HFFc6 (cell line): Measurements from ENCODE around the gene D2HGDH. TPM values are rescaled to one million over a fixed set of nuclear protein-coding genes. Genes with fewer than 3 reads are reported as not detected.

Experiments
- DNase-seq: peaks from one replicate; pipeline ENCODE4 v3.0.0-alpha.2; 2018
- H3K27ac Mint-ChIP-seq: 2 replicates; pipeline ENCODE4 v1.8.0; 2020; ENCODE audit warnings: mild to moderate bottlenecking, mixed read lengths
- H3K27me3 Mint-ChIP-seq: 2 replicates; pipeline ENCODE4 v1.8.0; 2021; ENCODE audit warnings: mild to moderate bottlenecking, moderate library complexity, mixed read lengths; ENCODE audit not compliant: insufficient read depth
- H3K36me3 Mint-ChIP-seq: 2 replicates; pipeline ENCODE4 v1.8.0; 2021; ENCODE audit warnings: low read depth, mixed read lengths
- H3K4me1 Mint-ChIP-seq: 2 replicates; pipeline ENCODE4 v1.8.0; 2020; ENCODE audit warnings: low read depth, mixed read lengths
- H3K4me3 Mint-ChIP-seq: 2 replicates; pipeline ENCODE4 v1.8.0; 2020; ENCODE audit warnings: mild to moderate bottlenecking, moderate library complexity, mixed read lengths
- H3K9me3 Mint-ChIP-seq: 2 replicates; pipeline ENCODE4 v1.8.0; 2020; ENCODE audit warnings: mild to moderate bottlenecking, mixed read lengths
- CTCF ChIP-seq: fragments of 200-600 bp; sonication (generic); IDR thresholded peaks from 2 replicates; pipeline ENCODE4 v1.5.0; 2021; ENCODE audit warnings: antibody characterized with exemption, mild to moderate bottlenecking
- total RNA-seq, 6 experiments: library from RNA; stranded (reverse); fragmentation: NEBNext Ultra II Directional; extraction: Animal tissue kit (Norgen Biotek cat#: 25700); gene quantifications; 2 replicates in 1 of 6; 3 replicates in 5 of 6; pipeline ENCODE4 v1.2.3, GENCODE V29; 2021

The D2HGDH gene
- total RNA-seq, 6 experiments from 2014 or later = 14.0 to 21.6 (median 16.4) TPM

GRCh38 chr2:241775223-241776177 is 41.1 kb downstream of the D2HGDH start:
- no peaks in the 10 kb centered on the region; the same call in 1 of the 2 replicates for H3K27me3 Mint-ChIP-seq
- no peak overlapping the region for H3K27ac Mint-ChIP-seq
- H3K36me3 Mint-ChIP-seq = no peaks in the 10 kb centered on the region
- no peak overlapping the region for H3K4me3 Mint-ChIP-seq
- no peaks in the 10 kb centered on the region for H3K9me3 Mint-ChIP-seq
- H3K4me1 Mint-ChIP-seq = peaks cover 10% of the 10 kb centered on the region
- no peak for DNase-seq
- no peak for TF ChIP-seq CTCF

- H3K9me3 Mint-ChIP-seq = peaks cover 7% of the 10 kb centered on the region; the same call in 1 of the 2 replicates
- H3K36me3 Mint-ChIP-seq = no peaks in the 10 kb centered on the region
- TF ChIP-seq CTCF = no peak
These were observed 42.1 kb downstream of the D2HGDH start, which contains the start of gene GAL3ST2 for GRCh38 chr2:241776336-241777169. Gene GAL3ST2, plus strand, starts transcription at chr2:241776822. Its CDS starts 134 bp downstream, at chr2:241776956.

GRCh38 chr2:241777170-241777685 is 42.8 kb downstream of the D2HGDH start:
- Mint-ChIP-seq H3K27me3 (no peaks in the 10 kb centered on the region; the same call in 1 of the 2 replicates), H3K27ac (no peak overlapping the region), H3K36me3 (no peaks in the 10 kb centered on the region), H3K4me1 (peaks cover 10% of the 10 kb centered on the region), H3K4me3 (no peak overlapping the region), H3K9me3 (peaks cover 7% of the 10 kb centered on the region; the same call in 1 of the 2 replicates)
- no peak for TF ChIP-seq CTCF
- no peak for DNase-seq

More at GRCh38 chr2:241776336-241777169, 42.1 kb downstream of the D2HGDH start, which contains the start of gene GAL3ST2:
- Mint-ChIP-seq H3K4me3 (no peak within 1 kb of the TSS), H3K4me1 (peaks cover 10% of the 10 kb centered on the region), H3K27ac (no peak within 1 kb of the TSS), H3K27me3 (no peaks in the 10 kb centered on the region; the same call in 1 of the 2 replicates)
- no peak for DNase-seq

GRCh38 chr2:241777686-241778627 is 43.5 kb downstream of the D2HGDH start:
- H3K36me3 Mint-ChIP-seq = no peaks in the 10 kb centered on the region
- H3K4me3 Mint-ChIP-seq = no peak overlapping the region
- no peak for TF ChIP-seq CTCF
- peaks cover 7% of the 10 kb centered on the region for H3K9me3 Mint-ChIP-seq
- H3K27ac Mint-ChIP-seq = no peak overlapping the region
- peaks cover 10% of the 10 kb centered on the region for H3K4me1 Mint-ChIP-seq
- no peak for DNase-seq
- no peaks in the 10 kb centered on the region; the same call in 1 of the 2 replicates for H3K27me3 Mint-ChIP-seq
